Activated CD8-positive, alpha-beta memory T cell treated with anti-CD3 and anti-CD28 coated beads for 48 hours (primary cell): ENCODE measurements around the gene NDST1.

Experiments used
- DNase-seq, 3 experiments: peaks; one replicate each; pipeline ENCODE4 v3.0.0-alpha.2; 2020; ENCODE audit warnings: low read depth in 2 of 3, low spot score in 2 of 3

Gene NDST1

GRCh38 chr5:150583541-150584225, 75.8 kb downstream of the NDST1 start:
- no peak for DNase-seq

DNA sequence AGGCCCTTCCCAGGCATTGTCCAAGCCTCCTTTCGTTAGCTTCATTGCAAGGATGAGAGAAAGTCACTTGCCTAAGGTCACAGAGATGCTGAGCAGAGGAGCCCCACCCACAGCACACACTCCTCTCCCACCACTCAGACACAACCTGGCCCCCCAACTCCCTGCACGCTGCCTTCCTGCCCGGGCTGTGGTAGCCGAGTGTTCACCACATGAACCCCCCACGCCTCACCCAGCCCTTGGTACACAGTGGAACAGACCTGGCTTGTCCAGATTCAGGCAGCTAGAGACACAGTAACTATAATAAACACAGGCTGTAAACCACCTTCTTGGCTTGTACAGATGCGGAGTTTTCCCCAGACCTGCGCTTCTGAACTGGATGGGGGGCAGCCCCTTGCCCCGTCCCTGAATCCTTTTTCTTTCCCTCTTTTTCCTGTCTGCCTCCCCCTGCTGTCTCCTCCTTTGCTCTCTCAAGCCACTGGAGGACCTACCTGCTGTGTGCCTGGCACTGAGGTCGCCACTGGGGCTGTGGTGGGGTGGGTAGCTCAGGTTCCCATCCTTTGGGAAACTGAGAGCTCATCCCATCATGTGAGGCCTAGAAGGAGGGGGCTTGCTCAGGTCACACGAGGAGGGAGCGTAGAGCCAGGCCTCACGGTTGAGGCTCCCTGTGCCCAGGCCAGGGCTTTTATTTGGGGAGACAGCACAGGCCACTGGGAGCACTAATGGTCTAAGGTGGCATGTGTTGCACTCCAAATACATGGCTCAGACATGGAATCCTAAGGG, 76.8 kb downstream of the NDST1 start:
- DNase-seq: no peak

DNA sequence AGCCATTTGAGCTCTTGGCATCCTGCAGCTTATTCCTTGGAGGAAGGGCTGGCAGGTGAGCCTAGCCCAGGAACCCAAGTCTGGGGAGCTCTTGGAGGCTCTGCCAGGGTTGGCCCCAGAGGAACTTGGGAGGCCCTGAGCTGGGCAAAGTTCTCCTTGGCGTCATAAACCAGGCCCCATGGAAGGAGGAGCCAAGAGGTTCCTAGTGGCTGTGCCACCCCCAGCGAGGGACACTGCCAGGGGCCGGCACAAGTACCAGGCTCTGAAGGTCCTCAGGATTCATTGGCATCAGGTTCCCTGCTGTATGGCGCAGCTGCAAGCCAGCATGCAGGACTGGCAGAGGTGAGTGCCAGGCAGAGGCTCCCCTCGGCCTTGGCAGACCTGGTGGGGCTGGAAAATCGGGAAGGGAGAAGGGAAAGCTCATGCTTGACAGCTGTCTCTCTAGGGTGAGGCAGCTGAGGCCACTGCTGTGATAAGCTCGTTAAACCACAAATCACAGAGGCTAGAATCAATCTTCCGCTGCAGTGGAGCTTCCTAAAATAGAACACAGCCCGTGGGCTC, 77.9 kb downstream of the NDST1 start:
- no peak for DNase-seq

GRCh38 chr5:150587016-150587415, 79.1 kb downstream of the NDST1 start:
- no peak for DNase-seq

DNA sequence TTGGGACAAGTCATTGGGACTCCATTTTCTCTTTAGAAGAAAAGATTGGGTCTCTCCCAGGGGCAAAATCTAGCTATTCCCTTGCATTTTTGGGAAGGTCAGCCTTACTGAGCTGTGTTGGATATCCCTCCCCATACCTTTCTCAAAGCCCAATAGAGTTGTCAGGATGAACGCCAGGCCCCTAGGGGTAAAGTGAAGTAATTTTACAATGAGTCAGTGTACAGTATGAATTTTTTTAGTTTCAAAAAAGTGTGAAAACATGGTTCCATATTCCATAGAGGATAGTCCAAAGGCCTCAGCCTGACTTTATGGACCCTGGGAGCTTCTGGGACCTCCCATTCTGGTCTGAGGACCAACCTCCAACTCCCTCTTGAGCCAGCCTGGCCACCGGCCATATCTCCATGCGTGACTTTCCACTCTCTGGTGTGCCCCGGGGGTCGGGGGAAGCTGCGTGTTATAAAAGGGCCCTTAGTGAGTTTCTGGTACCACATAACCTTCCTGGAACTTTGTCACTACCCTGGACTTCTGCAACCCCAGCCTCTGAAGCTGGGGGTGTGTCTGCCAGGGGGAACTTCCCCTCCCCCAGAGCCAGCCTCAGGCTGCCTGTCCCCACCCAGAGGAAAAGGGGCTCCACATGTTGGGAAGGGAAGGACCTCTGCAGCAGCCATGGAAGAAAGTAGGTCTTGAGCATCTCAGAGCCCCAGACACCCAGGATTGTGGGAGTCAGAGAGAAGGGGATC, 80.1 kb downstream of the NDST1 start:
- no peak for DNase-seq

DNA sequence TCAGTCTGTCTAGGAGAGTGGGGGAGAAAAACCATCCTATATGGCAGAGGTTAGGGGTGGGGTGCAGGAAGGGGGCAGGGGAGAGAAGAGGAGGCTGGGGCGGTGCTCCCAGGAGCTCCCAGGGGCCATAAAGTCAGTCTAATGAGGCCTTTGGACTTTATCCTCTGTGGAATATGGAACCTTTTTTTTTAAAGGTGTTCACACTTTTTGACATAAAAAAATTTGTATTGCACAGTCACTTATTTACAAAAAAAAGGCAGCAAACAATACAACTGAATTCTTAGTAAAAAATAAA, 80.6 kb downstream of the NDST1 start:
- no peak for DNase-seq

GRCh38 chr5:150589862-150590601, 82.1 kb downstream of the NDST1 start:
- no peak for DNase-seq

DNA sequence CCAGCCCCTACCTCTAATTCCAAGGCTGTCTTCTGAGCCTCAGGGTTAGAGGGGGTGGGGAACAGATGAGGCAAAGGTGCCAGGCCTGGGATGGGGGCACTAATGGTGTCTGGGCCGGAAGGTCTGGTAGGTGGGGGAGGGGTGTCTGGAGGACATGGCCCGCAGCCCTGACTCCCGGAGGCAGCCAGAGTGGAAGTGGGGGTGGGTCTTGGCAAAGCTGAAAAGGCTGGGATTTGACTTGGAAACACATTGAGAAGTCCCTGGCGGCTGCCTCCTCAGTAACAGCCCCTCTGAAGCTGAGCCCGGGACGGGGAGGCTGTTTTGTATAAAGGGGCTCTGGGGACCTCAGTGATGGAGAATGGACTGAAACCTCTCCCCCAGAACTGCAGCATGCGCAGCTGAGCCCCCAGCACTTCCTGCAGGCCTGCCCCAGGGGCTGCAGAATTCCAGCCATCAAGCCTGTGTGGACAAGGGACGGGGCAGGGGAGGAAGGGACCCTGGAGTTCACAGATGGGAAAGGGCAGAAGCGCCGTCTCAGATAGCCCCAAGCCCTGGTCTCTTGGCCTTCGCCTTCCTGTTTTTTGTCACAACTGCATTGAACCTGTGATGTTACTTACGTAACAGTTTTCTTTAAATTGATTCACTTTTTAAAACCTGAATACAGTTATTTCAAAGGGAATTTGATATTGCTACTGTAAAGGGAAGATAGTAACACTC, 83.2 kb downstream of the NDST1 start:
- no peak for DNase-seq

- DNase-seq: no peak
These were observed 85.7 kb downstream of the NDST1 start for GRCh38 chr5:150593593-150593992.

DNA sequence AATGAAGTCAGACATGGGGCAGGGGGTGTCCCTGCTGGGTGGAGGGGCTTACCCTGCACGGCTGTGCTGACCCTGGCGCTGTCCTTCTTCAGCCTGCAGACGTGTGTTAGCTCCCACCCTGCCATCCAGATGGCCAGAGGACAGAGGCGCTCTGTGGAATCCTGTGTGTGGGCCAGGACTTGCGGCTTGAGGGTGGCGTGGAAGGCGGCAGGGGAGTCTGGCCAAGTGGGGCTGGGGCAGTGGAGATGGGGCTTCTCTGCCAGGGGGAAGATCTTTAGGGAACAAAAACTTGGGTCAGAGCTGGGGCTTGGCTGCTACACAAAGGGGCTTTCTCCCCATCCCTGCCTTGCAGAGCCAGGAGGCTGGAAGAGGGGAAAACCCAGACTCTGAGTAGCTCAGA, 86.1 kb downstream of the NDST1 start:
- no peak for DNase-seq

DNA sequence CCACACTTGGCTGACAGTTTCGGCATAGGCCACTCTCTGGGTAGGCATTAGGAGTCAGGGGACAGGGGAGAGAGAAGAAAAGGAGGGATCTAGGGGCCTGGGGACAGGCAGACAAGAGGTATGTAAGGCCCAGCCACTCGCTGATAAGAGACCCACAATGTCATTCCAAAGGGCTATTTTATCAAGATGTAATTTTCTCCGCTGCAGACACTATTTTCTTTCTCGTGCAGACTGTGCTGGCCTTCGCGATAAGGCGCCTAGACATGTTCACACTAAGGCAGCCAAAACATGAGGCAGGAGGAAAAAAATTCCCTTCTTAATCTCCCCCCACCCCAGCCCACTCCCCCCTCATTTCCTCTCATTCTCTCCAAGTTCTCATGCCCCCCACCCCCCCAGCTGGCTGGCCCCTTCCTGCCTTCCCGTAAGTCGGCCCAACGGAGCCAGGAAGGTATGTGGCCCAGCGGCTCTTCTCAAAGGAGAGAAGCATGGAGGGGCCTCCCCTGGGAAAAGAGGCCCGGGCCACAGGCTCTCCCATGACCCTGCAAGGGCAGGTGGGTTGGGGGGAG, 87.6 kb downstream of the NDST1 start:
- no peak for DNase-seq

DNA sequence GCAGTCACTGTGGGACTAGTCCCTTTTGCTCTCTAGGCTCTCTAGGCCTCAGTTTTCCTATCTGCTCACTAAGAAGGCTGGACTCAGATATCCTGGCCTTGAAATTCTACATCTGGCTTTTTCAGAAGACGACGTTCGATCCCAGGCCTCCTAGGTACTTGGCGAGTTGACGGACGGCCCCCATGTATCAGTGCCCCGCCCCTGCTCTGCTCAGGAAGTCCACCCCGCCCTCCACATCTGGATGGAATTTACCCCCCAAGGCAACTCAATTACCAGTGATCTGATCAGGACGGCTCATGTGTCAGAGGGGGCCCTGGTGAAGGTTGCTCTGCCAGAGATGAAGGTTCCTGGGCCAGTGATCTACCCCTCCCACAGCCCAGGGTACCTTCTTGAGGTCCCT, 88.4 kb downstream of the NDST1 start:
- DNase-seq: no peak

DNA sequence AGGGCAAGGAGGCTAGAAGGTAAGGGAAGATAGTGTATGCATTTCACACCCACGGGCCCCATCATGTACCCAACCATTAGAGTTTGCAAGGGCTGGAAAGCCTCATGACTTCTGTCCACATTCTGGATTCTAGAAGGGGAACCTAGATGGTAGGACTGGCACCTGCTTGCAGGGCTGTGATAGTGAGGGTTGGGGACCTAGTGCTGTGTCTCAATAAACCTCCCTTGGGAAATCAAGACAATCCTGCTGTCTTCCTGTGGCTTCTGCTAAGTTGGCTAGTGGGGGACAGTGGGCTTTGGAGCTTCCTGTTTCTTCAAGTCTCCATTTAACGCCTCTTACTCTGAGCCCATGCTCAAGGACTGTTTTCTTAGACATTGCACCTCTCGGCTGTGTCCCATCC, 88.9 kb downstream of the NDST1 start:
- no peak for DNase-seq

DNA sequence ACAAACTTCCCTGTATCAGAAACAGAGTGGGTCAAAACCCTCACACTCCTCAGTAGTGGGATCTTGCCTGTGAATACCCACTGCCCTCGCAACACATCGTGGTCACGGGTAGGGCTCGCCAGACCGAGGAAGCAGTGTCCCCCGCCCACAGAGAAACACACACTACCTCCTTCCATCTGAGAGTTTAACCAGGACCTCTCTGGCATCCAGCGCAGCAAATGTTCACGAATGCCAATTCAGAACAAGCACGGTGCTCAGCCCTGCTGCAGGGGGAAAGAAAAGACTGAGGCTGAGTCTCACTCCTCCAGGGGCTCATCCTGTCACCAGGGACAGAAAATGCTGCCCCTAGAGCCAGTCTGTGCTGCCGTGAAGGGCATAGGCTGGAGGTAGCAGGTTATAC, 90.1 kb downstream of the NDST1 start:
- DNase-seq: no peak

GRCh38 chr5:150598821-150599273, 90.9 kb downstream of the NDST1 start:
- DNase-seq: no peak

DNA sequence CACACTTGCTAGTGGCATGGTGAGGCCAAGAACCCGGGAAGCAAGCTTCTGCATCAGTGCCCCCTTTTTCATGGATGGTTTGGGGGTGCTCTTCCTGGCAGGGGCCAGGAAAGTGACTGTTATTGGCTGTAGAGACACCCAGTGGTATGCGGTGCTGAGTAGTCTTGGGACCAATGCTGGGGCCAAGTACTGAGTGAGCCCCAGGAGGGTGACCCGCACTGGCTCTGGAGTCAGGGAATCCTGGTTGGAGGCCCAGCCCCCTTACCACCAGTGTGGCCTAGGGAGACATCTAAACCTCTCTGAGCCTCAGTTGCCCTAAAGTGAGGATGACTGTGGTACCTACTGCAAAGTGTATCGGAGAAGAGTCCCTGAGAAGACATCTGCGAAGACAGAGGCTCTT, 91.3 kb downstream of the NDST1 start:
- DNase-seq: no peak

DNA sequence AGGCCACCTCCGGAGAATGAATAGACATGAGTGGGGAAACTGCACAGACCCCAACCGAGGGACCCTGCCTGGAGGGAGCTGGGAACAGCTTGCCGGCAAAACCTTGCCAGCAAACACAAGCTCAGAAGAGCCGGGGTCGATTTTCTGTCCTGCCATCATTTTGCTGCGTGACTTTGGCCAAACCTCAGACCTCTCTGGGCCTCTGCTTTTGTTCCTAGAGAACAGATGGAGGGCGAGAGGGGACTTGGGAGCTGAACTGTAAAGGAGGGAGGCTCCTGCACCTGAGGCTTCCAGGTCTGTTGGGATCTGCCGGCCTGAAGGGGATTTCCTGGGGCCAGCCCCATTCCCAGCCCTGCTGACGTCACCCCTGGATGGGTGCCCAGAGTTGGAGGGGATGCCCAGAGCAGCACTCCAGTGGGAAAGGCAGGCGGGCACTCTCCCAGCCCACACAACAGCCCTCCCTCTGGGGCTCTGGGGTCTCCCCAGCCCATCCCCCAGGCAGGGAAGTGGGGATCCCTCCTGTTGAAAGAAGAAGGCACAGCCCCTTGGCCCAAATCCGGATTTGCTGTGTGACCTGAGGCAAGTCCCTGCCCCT, 92.1 kb downstream of the NDST1 start:
- DNase-seq: no peak

DNA sequence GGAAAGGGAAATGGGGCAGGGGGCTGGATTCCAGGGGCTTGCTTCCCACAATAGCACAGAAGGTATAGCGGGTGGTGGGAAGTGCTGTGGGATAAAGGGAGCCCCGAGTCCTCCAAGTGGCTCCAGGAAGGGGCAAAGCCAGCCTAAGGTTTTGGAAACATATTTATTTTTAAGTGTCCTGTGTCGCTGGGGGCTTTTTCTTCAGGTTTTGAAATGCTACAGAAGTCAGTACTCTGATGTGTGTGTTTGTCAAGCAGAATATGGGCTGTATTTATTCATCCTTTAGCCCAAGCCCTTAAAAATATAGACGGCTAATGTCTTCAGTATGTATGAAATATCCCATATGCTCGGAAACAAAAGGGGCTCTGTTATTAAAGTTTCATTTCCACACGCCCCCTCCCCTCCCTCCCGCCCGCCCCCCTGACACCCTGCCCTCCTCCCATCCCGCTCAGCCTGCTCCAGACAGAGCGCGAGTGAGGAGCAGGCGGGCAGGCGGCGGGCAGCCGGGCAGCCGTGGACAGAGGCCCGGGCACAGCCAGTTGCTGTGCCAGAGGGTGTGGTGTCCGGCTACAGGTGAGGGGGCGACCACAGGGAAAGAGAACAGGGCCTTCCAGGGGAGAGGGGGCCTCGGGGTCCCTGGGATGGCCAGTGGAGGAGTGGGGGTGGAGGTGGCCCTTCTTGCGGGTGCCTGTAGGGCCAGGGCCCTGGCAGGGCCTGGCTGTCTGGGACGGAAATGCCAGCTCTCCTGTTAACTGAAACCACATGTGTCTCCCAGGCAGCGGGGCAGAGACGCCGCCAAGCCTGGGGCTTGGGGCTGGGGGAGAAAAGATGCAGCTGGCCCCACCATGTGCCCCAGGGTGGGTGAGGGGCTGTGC, 92.9 kb downstream of the NDST1 start:
- no peak for DNase-seq
